GM19043 (cell line): ENCODE results near the gene KRTAP12-1.
"Not testable (repeated sequence)": the region's sequence is repeated elsewhere in the genome, so short reads cannot be mapped to it uniquely, and the experiment has no call there.

Experiments
- ATAC-seq: cut with Tn5 transposase; IDR thresholded peaks from one replicate; pipeline ENCODE4 v1.9.1; 2021; ENCODE audit warnings: low read depth; ENCODE audit not compliant: unreplicated experiment

Gene KRTAP12-1

DNA sequence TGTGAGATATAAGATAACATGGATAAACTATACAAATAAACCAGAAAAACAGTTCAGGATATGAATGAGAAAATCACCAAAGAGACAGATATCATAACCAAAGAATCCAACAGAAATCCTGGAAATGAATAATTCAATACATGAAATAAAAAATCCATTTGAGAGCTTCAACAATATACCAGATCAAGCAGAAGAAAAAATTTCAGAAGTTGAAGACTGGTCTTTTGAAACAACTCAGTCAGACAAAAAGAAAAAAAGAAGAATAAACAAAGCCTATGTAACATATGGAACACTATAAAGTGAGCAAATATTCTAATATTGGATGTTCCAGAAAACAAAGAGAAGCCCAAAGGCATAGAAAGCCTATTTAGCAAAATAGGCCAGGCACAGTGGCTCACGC is 10.1 kb downstream of the KRTAP12-1 start:
- no peak for ATAC-seq

GRCh38 chr21:44670642-44671432 is 11.1 kb downstream of the KRTAP12-1 start:
- ATAC-seq = no peak

- no peak for ATAC-seq
Measured at GRCh38 chr21:44667612-44668011, 14.4 kb downstream of the KRTAP12-1 start.

GRCh38 chr21:44666401-44667320 is 15.3 kb downstream of the KRTAP12-1 start, which contains the start of gene KRTAP12-2:
TSS of gene KRTAP12-2 (minus strand) at chr21:44666927. CDS start at chr21:44666886, 41 bp downstream.
- ATAC-seq = no peak

DNA sequence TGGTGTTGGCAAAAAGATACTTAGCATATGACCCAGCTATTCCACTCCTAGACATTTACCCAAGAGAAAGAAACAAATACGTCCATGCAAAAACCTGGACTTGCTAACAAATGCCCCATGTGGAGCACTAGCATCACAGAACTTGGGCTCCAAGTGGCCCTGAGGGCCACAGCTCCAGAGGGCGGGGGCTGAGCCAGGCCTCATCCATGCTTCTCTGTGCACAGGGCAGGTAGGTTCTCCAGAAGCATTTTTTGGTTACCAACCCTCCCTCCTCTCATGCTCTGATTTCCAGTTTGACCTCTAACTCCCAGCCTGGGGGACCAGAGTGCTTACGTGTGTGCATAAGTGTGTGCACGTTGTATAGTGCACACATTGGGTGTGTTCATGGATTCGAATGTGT is 17.3 kb downstream of the KRTAP12-1 start:
- ATAC-seq = no peak

- not testable (repeated sequence) for ATAC-seq
Measured at GRCh38 chr21:44661567-44661966, 20.4 kb downstream of the KRTAP12-1 start.

- ATAC-seq = no peak
Measured at GRCh38 chr21:44658913-44659595, 22.9 kb downstream of the KRTAP12-1 start.

- ATAC-seq = no peak
Measured at GRCh38 chr21:44658541-44658910, 23.4 kb downstream of the KRTAP12-1 start.

- ATAC-seq = no peak
Measured at GRCh38 chr21:44657635-44658540, 24.1 kb downstream of the KRTAP12-1 start, which contains the start of gene KRTAP12-3. TSS of gene KRTAP12-3 (plus strand) at chr21:44657932. CDS start at chr21:44657980, 48 bp downstream.

DNA sequence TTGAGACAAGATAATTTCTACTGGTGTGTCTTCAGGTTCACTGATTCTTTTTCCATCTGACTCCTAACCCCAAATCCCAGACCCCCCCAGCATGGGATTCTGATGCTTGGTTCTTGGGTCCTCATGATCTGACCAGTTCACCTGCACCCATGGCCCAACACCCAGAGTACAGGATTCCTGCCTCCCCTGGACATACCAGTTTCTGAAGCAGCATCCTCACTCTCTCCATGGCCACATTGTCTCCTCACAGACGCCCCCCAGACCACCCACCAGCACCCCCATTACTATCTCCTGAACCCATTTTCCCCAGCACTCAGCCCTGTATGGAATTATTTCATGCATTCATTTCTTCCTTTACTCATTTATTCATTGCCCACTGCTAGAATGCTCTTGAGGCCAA is 25.1 kb downstream of the KRTAP12-1 start:
- no peak for ATAC-seq

DNA sequence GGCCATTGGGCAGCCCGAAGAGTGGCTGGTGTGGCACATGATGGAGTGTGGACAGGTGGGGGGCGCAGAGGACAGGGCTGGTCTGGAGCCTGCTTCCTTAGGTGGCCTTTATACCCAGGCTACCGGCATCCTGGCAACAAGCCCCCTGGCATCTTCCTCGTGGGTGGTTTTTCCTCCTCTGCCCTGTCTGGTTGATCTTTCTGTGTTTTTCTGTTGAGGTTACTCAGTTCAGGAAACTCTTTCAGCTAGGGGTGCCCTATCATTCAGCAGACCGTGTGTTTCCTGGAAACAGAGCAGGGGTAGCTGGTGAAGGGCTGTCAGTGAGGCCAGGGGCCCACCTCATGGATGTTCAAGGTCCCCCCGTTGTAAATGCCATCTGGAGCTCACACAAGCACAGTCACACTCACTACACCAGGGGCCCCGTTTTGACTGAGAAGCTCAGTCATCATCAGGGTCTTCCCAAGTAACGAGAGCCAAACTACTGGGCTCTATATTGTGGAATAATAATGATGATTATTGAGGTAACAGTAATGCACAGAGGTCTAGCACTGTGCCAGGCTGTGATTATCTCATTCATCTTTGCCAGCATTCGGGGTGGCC is 27.3 kb downstream of the KRTAP12-1 start, which contains the start of gene KRTAP12-4:
KRTAP12-4 (minus strand) TSS at position 84 of the 600 bp plus-strand sequence; CDS start at position 39, 45 bp downstream.
- ATAC-seq = no peak

GRCh38 chr21:44653656-44654575 is 28.0 kb downstream of the KRTAP12-1 start:
- no peak for ATAC-seq

DNA sequence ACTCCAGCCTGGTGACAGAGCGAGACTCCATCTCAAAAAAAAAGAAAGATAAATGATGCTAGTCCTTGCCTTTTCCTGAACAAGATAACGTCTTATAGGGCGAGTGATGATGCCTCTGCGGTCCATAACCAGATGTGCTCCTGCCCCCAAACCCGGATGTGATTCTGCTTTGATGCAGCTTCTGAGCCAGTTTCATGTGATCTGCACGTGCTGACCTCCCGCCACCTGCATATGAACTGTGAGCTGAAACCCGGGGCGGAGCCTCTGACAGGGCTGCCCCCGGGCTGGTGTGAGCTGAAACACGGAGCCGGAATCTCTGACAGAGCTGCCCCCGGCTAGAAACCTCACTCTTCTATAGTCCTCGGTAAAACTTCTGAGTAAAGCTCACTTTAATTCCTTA is 28.8 kb downstream of the KRTAP12-1 start:
- no peak for ATAC-seq

GRCh38 chr21:44650973-44651675 is 30.8 kb downstream of the KRTAP12-1 start:
- ATAC-seq = no peak

- ATAC-seq = no peak
Measured at GRCh38 chr21:44650265-44650972, 31.5 kb downstream of the KRTAP12-1 start.

DNA sequence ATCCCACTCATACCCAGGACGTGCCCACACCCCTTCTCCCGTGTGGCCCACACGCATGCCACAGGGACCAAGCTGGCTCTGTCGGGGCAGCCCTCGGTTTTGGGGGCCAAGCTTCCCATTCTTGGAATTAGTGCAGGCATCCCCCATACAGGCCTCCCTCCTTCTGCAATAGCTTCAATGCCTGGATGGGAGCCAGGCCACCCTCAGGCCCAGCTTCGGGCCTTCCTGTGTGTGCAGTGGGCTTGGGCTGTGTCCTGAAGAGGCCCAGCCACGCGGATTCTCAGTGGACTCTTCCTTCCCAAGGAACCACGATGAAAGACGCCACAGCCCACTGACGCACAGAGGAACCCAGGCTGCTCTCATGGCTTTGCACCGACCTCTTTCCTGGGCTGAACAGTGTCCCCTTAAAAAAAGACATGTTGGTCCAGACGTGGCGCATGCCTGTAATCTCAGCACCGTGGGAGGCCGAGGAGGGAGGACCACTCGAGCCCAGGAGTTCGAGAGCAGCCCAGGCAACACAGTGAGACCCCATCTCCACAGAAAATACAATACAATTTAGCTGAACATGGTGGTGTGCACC is 32.4 kb downstream of the KRTAP12-1 start:
- ATAC-seq = no peak
